Activated T-helper 1 cell treated with anti-CD3 and anti-CD28 coated beads, Interleukin-2, amount 50 U/mL, for 16 hours (primary cell): ENCODE results near the gene ZNF497.
A peak's percentile ranks its signal among the peaks of the same experiment; 100 is the strongest.
"Not testable (repeated sequence)": the region's sequence is repeated elsewhere in the genome, so short reads cannot be mapped to it uniquely, and the experiment has no call there.

Source experiments
- DNase-seq, 2 donors: peaks; one replicate each; pipeline ENCODE4 v3.0.0-alpha.2; 2020; ENCODE audit warnings: low read depth in 1 of 2, low spot score in 1 of 2

Gene ZNF497

DNA sequence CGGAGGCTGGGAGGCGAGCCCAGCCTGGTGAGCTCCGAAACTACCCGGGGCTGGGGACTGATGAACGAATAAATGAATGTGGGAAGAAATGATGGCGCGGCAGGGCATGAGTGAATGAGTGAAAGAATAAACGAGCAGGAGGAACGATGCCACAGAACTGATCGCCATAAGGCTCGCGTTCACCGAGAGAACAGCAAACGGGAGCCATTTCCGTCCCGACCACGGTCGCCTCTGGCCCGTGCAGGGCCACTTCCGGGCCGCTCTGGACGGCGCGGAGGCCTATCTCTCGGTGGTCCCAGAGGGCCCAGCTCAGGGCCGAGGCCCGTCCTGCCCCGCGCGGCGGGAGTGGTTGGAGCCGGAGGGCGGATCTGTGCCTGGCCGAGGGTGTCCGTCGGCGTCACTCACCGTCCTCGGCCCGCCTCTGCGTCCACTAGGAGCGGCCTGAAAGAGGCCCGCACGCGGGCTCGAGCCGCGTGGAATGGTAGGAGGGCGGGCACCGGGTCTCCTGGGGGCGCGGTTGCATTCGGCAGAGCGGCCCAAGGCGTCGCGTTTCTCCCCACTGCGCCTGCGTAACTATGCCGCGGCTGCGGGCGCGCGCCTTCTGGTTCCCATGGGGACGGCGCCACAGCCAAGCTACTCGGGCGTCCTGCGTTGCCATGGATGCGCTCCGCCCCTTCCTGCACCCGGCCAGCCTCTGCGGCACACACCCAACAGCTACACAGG, at the start of gene ZNF497:
Gene ZNF497, minus strand, starts transcription at position 480 of the 723 bp plus-strand sequence. CDS start 5,116 bp downstream, outside the sequence.
- peak; percentile 93 to 94 for DNase-seq

GRCh38 chr19:58409010-58409790, 46.6 kb upstream of the ZNF497 start:
- no peak for DNase-seq

- DNase-seq, result peak; percentile 81 to 92
These were observed 45.8 kb upstream of the ZNF497 start, which contains the start of gene ZNF584 for GRCh38 chr19:58408152-58409009. Gene ZNF584 (plus strand): TSS chr19:58408649. CDS start chr19:58409148, 499 bp downstream.

DNA sequence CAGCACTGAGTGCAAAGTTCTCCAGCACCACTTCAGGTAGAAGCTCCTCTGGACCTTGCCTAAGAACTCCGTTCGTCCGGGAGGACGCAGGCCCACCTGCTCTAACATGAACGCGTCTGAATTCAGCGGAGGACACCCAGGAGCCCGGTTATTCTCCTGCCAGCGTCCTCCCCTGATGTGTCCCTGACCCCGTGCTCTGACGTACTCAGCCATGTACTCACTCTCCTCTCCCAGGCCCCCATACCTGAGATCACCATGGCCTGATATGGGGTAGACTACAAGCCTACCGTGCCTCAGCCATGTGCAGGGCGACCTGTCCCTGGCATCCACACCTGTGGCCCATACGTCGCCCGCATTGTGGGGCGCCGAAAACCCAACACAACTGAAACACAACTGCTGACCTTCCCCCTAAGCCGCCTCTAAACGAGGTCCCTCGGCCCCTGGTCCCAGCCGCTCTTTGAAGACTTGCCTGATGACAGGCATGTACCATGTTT, 45.2 kb upstream of the ZNF497 start:
- no peak for DNase-seq

- DNase-seq, result no peak
These were observed 44.5 kb upstream of the ZNF497 start for GRCh38 chr19:58406818-58407657.

GRCh38 chr19:58403920-58404478, 41.4 kb upstream of the ZNF497 start:
- not testable (repeated sequence) for DNase-seq

DNA sequence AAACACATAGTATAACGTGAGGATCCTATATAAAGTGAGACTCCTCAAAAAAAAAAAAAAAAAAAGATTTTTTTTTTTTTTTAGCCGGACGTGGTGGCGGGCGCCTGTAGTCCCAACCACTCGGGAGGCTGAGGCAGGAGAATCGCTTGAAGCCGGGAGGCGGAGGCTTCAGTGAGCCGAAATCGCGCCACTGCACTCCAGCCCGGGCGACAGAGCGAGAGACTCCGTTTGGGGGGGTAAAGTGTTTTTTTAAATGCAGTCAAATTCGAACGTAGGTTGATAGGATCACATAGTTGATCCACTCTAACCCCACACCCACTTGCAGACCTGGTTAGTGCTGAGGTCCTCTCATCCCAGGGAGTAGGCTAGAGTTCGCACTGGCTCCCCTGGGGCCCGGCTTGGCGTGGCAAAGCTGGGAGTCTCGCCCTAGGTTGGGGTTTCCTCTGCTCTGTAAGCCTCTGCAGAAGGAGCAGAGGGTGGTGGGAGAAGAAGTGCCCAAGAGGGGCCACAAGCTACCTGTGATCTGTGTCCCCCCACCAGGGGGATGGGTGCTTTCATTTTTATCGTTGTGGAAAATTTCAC, 39.4 kb upstream of the ZNF497 start:
- DNase-seq, result no peak

DNA sequence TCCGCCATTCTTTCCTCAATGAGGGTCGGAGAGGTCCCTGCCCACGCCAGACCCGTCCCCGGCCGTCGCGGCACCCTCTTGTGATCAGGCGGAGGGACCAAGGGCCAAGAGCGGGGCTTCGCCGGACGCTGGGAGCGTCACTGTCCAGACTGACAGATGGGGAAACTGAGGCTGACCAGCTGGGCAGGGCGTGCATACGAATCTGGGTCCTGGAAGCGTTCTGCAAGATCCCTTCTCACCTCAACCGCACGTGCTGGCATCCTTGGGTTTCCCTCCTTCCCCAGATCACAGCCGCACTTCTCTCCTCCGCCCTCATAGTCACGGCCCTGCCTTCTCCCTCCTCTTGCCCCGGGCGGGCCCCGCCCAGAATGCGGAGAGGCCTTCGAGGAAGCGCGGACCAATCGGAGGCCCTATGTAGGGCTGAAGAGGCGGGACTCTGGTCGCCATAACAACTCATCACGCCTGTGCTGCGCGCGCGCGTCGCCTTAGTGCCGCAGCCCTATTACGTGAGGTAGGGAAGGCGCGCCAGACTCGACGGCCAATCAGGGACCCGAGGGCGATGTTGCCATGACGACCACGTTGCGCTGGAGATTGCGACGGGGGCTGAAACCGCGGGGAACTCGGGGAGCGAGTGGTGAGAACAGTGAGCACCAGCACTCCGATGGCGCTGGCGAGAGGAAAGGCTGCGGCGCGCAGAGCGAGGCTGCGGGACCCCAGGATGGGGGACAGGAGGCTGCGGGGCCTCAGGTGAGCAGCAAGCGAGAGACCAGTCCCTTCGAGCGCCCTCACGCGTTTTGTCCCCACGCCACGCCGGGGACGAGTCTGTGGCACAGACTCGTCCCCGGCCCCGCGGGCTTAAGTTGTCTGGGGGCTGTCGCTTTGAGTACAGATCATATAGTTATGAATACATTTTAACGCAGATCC, 38.6 kb upstream of the ZNF497 start:
- DNase-seq, result peak; percentile 97 to 99

GRCh38 chr19:58400316-58400915, 37.9 kb upstream of the ZNF497 start:
- no peak for DNase-seq

GRCh38 chr19:58399903-58400302, 37.4 kb upstream of the ZNF497 start:
- no peak for DNase-seq

DNA sequence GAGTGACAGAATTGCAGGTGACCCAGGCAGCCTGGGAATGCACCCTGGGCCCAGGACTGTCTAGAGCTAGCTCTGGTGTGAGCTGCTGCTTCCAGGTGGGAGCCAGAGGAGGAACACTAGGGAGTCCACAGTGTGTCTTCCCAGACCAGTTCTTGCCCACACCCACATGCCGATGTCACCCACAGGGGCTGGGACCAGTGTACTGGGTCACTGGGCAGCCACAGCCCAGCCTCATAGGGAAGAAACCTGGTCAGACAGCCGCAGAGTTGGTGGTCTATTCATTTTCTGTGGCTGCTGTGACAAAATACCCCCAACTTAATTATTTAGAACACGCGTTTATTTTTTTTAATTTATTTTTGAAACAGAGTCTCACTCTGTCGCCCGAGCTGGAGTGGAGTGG, 36.0 kb upstream of the ZNF497 start:
- no peak for DNase-seq

GRCh38 chr19:58398087-58398486, 35.5 kb upstream of the ZNF497 start:
- DNase-seq, result no peak

DNA sequence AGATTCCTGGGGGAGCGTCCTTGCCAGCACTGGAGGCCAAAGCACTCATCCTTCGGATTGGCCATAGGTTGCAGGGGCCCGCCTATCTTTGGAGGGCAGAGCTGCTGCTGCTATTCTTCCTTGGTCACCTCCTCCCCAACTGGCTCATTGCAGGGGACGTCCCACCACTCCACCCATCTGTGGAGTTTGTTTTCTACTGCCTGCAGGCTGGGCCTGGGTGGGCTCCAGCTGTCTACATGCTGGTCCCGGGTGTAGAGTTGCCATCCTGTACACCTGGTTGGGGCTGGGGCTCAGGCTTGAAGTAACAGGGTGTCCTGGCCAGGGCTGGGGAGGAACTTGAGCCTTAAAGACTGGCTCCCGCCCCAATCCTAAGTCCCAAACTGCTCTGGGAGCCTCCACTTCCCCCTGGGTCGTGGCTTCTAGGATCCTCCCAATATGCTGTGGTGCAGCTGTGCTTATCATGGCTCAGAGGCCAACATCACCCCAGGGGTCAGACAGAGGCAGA, 35.0 kb upstream of the ZNF497 start:
- DNase-seq, result no peak

DNA sequence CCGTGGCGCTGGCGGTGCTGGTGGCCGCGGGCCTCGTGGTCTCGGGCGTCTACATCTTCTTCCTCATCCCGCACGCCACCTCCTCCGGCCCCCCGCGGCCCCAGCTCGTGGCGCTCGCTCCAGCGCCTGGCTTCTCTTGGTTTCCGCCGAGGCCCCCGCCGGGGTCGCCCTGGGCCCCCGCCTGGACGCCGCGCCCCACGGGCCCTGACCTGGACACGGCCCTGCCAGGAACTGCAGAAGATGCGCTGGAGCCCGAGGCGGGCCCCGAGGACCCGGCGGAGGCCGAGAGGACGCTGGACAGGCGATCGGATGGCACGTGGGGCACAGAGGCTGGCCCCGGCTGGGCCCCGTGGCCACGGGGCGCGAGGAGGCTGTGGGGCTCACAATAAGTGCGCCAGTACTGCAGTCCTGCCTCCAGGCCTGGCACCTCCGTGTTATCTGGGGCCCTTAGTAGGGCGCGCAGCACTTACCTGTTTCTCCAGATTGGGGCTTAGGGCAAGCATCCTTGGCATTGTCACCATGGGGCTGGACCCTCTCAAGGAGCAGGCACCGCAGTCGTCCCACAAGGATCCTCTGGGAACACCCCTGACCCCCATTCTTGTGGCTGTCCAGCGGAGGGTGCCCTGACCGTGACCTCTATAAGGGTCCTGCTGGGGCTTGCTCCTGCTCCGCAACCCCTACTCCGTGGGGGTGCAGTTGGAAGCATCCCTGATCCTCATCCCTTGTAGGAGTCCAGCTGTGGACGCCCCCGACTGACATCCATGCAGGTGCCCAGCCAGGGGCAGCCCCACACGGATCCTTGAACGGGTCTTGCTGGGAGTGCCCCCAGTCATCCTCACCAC, 34.4 kb upstream of the ZNF497 start:
- no peak for DNase-seq

GRCh38 chr19:58395979-58396627, 33.6 kb upstream of the ZNF497 start:
- DNase-seq, result no peak

DNA sequence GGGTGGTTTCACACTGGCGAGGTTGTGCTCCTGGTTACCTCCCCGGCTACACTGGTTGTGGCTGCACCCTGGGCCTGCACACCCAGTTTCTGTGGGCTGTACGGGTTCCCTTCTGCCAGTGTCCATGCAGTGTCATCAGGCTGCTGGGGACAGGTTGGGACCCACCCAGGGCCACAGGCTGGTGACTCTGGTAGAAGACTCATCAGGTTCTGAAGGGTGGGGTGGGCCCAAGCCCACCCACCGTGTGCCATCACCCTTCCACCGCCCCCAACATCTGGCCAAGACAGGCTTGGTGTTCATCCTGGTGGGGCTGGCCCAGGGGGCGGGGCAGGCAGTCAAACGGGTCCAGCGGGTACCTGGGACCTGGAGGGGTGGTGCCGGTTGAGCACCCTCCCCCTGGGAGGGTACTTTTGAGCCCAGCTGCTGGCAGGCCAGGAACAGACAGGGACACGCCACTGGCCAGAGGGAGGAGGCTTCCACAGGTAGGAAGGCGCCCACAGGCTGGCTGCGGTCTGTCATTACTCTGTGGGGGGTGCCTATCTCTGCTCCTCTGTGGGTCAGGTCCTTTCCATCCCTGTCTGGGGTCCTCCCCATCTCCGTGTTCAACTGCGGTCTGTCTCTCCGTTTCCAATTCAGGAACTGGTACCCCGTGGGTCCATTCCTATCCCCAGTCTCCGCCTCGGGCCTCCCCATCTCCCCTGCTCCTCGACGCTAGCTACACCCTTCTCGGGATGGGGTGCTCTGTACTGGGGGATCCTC, 32.8 kb upstream of the ZNF497 start, which contains the start of gene RNF225:
Gene RNF225, plus strand, starts transcription at position 437 of the 759 bp plus-strand sequence. CDS start 434 bp downstream, outside the sequence.
- no peak for DNase-seq
